NCI-H2081 treated with DMSO at 0.1 percent for 48 hours (cell line): Measurements from ENCODE around the gene TBCC.
"Not testable (repeated sequence)": the region's sequence is repeated elsewhere in the genome, so short reads cannot be mapped to it uniquely, and the experiment has no call there.

Source experiments
- DNase-seq: peaks from one replicate; lab custom pipeline; 2025; lab: John Stamatoyannopoulos, UW

Gene TBCC

DNA sequence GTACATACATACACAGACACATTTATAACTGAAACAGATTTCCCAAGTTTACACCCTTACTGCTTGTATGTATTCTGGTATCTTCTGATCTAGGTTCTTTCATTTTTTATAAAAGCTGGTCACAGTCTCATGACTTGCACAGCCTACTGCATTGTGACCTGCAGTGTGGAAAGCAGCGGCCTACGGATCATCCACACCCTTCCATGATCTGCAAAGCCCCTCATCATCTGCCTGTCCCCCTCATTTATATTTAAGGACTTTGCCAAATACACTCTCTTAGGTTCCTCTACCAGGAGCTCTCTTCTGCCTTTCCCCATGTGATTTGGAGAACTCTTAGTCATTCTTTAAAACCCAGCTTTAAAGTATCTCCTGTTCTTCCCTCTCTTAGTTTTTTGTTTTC, 23.9 kb upstream of the TBCC start:
- DNase-seq = no peak

DNA sequence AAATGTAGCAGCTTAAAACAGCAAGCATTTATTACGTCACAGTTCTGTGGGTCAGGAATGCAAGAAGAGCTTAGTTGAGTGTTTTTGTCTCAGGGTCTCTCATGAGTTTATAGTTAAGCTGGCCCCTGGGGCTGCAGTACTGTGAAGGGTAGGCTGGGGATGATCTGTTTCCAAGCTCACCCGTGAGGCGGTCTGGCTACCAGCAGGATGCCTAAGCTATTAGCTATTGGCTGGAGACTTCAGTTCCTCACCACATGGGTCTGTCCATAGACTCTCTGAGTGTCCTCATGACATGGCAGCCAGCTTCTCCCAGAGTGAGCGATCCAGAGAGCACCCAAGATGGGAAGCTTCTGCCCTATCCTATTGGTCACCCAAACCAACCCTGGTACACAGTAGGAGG, 23.1 kb upstream of the TBCC start:
- DNase-seq = no peak

DNA sequence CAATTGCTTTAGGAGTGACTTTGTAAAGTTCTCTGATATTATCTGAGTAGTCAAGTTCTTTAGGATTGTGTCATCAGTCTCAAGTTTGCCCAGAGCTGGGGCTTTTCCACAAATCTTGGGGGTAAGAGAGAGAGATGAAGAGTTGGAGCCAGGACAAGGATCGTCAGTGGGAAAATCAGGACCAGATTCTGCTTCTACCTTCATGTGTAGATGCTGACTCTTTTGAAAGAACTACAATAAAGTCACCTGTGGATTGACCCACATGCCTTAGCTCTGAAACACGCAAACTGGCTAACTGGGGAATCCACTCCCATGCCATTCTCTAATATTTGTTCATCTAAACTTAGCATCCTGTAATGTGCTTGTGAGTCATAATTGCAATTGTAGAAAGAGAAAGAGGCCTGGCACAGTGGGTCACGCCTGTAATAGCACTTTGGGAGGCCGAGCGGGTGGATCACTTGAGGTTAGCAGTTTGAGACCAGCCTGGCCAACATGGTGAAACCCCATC, 20.3 kb upstream of the TBCC start:
- no peak for DNase-seq

DNA sequence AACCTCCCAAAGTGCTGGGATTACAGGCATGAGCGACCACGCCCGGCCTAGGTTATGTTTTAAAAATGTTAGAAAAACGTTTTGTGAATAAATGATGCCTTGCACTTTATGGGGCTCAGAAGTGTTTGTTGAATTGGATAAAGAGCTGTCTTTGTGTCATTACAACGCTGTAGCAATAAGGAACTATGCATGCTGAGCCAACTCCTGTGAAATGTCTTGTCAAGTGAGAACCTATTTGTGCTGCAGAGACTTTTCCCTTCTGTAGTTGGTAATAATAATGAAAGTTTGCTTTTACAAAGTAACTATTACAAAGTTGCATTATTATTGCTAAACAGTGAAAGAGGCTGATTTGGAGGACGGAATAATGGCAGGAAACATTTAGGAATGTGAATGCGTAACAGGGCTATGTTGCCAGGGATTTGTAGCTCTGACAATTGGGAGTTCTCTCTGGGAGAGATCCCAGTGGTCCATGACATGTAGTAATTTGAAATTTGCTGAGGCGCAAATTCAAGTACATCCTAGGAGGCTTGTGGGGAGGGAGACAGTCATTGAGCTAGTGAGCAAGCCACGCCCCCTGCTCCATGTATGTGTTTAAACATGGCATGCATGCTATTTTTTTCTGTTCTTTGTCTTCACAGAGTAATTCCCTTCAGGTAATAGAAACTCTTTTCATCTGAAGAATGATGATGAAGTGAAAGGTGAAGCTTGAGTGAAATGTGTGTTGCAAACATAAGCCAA, 19.2 kb upstream of the TBCC start:
- DNase-seq = no peak

- no peak for DNase-seq
These were observed 17.0 kb upstream of the TBCC start for GRCh38 chr6:42762950-42763349.

DNA sequence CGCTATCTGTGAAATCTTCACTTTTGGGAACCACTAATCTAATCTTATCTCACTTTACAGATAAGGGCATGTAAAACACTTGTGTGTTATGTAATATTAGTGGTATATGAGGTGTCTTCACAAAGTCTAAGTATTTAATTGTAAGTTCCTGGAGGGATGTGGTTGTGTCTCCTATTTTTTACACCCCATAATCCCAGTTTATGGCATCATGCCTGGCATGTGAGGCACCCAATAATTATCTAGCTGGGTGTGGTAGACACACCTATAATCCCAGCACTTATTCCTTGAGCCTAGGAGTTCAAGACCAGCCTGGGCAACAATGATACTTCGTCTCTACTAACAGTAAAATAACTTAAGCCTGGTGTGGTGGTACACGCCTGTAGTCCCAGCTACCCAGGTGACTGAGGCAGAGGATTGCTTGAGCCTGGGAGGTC, 16.5 kb upstream of the TBCC start:
- DNase-seq = no peak

- no peak for DNase-seq
These were observed 15.6 kb upstream of the TBCC start for GRCh38 chr6:42761287-42762067.

DNA sequence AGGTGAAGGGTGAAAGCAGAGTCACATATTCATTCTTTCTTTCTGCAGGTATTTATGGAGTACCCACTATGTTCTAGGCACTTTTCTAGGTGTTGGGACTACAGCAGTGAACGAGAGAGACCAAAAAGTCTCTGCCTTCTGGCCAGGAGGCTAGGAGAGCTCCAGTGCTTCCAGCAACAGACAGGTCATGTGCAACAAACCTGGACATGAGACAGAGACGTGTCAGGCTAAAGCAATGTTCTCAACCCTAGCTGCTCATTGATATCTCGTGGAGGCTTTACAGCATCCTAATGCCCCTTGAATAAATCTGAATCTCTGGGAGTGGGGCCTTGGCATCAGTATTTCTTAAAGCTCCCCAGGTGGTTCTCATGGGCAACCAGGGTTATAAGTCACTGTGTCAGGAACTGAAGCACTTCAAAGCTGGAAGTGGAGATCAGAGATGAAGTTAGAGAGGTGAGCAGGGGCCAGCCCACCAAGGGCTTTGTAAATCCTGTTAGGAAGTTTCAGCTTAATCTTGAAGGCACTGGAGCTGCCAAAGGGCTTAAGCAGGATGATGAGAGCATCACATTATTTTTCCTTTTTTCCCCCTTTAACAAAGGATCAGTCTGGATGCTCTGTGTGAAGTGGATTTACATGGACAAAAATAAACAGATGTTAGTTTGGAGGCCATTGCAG, 13.0 kb upstream of the TBCC start:
- no peak for DNase-seq

DNA sequence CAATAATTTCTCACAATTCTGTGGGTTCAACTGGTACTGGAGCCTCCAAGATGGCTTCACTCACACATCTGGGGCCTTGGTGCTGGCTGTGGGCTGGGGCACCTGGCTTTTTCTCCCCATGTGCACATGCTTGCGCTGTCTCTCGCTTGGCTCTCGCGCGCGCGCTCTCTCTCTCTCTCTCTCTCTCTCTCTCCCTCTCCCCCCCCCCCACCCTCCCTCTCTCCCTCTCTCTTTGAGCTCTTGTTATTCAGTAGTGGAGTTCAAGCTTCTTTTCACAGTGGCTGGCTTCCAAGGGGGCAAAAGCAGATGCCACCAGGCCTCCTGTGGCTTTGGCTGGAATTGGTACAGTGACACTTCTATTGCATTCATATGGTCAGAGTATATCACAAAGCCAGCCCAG, 10.8 kb upstream of the TBCC start:
- no peak for DNase-seq

DNA sequence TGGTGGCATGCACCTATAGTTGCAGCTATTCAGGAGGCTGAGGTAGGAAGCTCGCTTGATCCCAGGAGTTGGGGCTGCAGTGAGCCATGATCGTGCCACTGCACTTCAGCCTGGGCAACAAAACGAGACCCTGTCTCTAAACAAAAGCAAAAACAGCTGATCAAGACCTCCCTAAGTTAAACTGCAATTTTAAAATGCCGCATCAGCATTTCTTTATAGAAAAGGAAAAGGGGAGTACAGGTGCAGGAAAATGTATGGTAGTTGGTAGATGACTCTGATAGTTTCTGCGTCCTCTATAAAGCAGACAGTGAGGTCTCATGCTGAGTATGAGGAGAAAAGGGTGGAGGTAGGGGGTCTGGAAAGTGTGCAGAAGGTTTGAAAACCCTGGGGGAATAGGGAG, 8.9 kb upstream of the TBCC start:
- no peak for DNase-seq

DNA sequence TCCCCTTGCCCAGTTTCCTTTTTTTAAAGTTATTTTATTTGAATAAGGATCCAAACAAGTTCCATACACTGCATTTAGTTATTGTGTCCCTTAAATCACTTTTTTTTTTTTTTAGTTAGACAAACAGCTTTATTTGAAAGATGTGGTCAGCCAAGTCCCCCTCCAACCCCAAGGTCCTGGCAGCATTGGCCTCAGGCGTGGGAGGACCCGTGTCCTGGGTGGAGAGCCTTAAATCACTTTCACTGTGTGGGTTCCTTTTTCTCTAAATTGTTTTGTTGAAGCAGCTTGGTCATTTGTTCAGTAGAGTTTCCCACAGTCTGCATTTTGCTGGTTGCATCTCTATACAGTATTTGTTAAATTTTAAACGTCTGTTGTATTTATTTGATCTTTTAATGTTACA, 5.2 kb upstream of the TBCC start:
- no peak for DNase-seq

DNA sequence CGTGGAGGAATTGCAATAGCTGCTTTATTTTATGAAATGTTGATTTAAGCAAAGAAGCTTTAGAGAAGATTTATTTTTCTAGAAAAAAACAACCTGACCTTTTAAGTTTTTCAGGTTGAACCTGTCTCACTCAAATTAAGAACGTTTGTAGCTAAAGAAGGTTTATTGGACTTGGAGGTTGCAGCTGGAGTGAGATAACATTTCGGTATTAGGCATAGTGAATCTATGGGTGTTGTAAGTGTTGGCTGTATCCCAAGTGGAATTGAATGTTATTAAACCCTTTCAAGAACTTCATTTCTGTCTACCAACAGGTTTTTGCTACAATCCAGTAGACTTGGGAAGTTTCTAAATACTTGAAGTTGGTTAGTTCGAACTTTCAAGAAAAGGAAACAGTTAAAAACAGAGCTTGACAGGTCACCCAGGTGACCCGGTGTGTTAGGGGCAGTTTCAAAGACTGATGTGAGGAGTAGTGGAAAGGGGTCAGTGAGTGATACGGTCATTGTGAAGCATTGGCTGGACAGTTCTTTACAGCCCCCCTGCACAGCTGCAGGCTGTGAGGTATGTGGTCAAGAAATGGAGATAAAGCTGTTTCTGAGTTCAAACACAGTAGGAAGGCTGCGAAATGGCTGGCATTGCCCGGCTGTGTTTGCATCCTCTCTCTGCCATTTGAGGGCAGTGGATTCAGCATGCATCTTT, 2.4 kb upstream of the TBCC start:
- no peak for DNase-seq

- DNase-seq = peak; percentile 48
These were observed 824 bp upstream of the TBCC start for GRCh38 chr6:42746463-42747391.

- no peak for DNase-seq
These were observed 742 bp downstream of the TBCC start for GRCh38 chr6:42745083-42745639.

- DNase-seq = no peak
These were observed 1.5 kb downstream of the TBCC start for GRCh38 chr6:42744351-42744893.

- DNase-seq = peak; percentile 79
These were observed 3.6 kb downstream of the TBCC start for GRCh38 chr6:42742116-42742894.

GRCh38 chr6:42740725-42741124, 5.2 kb downstream of the TBCC start:
- no peak for DNase-seq

GRCh38 chr6:42735976-42736375, 9.9 kb downstream of the TBCC start:
- no peak for DNase-seq

- DNase-seq = not testable (repeated sequence)
These were observed 11.9 kb downstream of the TBCC start for GRCh38 chr6:42733867-42734481.
